Esophagus (tissue), 2 donors: ENCODE data around the gene ARFGAP3. TPM values are rescaled to one million over a fixed set of nuclear protein-coding genes. Genes with fewer than 3 reads are reported as not detected.

Source experiments
- H3K27ac ChIP-seq, 2 donors: one replicate each; pipeline ENCODE4 v1.5.1; 2013; ENCODE audit warnings: low read depth in 2 of 2, mild to moderate bottlenecking in 2 of 2, inconsistent platforms in 1 of 2, low read length in 1 of 2, moderate library complexity in 1 of 2
- H3K27me3 ChIP-seq, 2 donors: one replicate each; pipeline ENCODE4 v1.6.1; 2013; ENCODE audit warnings: low read length in 2 of 2, control low read depth in 1 of 2, mild to moderate bottlenecking in 1 of 2; ENCODE audit not compliant: insufficient read depth in 2 of 2, control insufficient read depth in 1 of 2
- H3K36me3 ChIP-seq, 2 donors: one replicate each; pipeline ENCODE4 v1.6.1; 2013; ENCODE audit warnings: low read length in 1 of 2; ENCODE audit not compliant: control insufficient read depth in 2 of 2, insufficient read depth in 2 of 2
- H3K4me1 ChIP-seq, 2 donors: one replicate each; pipeline ENCODE4 v1.6.1; 2013; ENCODE audit warnings: low read length in 1 of 2; ENCODE audit not compliant: control insufficient read depth in 2 of 2, insufficient read depth in 2 of 2
- H3K4me3 ChIP-seq, 2 donors: one replicate each; pipeline ENCODE4 v1.5.1; 2013; ENCODE audit warnings: low read length in 2 of 2, mild to moderate bottlenecking in 2 of 2, low read depth in 1 of 2, moderate library complexity in 1 of 2
- H3K9me3 ChIP-seq, 2 donors: one replicate each; pipeline ENCODE4 v1.6.1; 2013; ENCODE audit warnings: mild to moderate bottlenecking in 2 of 2, low read depth in 1 of 2, low read length in 1 of 2, moderate library complexity in 1 of 2; ENCODE audit not compliant: control insufficient read depth in 2 of 2, insufficient read depth in 1 of 2
- WGBS, 2 donors: extraction: QIAGEN DNeasy Blood & Tissue Kit; methylation state at CpG; one replicate each; pipeline ENCODE4 v1.1.7; 2013; 5-methylcytosine and 5-hydroxymethylcytosine counted together
- polyA plus RNA-seq, 2 donors: library from polyadenylated mRNA; stranded (reverse); fragments of 200-250 nt; gene quantifications; one replicate each; pipeline ENCODE4 v1.2.3, GENCODE V29; 2013
- donor health status: healthy with polysubstance abuse.
- donor health status: Bipolar disorder and iron deficiency.

The ARFGAP3 gene
- polyA plus RNA-seq, 2 donors: 12.4 to 13.5 TPM

GRCh38 chr22:42801252-42802080, 55.6 kb downstream of the ARFGAP3 start:
- H3K27me3 ChIP-seq: no peaks in the 10 kb centered on the region
- peaks cover 6 to 13% of the 10 kb centered on the region in 2 donors for H3K4me1 ChIP-seq
- H3K9me3 ChIP-seq: no peaks in the 10 kb centered on the region
- H3K4me3 ChIP-seq: no peak overlapping the region
- whole genome bisulfite sequencing, 2 donors: 95 to 96% methylated on average over 12 of the region's 12 CpGs
- peaks cover 17 to 34% of the 10 kb centered on the region in 2 donors for H3K36me3 ChIP-seq
- H3K27ac ChIP-seq: no peak overlapping the region

- H3K27ac ChIP-seq: no peak overlapping the region
- peaks cover 12 to 31% of the 10 kb centered on the region in 2 donors for H3K36me3 ChIP-seq
- H3K9me3 ChIP-seq: no peaks in the 10 kb centered on the region
- H3K4me3 ChIP-seq: no peak overlapping the region
- 91 to 94% methylated on average over 9 of the region's 9 CpGs for WGBS, 2 donors
- no peaks in the 10 kb centered on the region for H3K27me3 ChIP-seq
- H3K4me1 ChIP-seq: peaks cover 6 to 8% of the 10 kb centered on the region in 2 donors
These were observed 56.4 kb downstream of the ARFGAP3 start for GRCh38 chr22:42800451-42801251.

GRCh38 chr22:42799461-42800405, 57.3 kb downstream of the ARFGAP3 start:
- 87 to 88% methylated on average over 8 of the region's 8 CpGs for WGBS, 2 donors
- Histone ChIP-seq H3K27me3 (no peaks in the 10 kb centered on the region), H3K27ac (peak overlapping the region in 1 of 2 donors; percentile 5), H3K4me1 (peaks cover 4% of the 10 kb centered on the region in 2 donors), H3K4me3 (no peak overlapping the region), H3K9me3 (no peaks in the 10 kb centered on the region), H3K36me3 (peaks cover 12 to 33% of the 10 kb centered on the region in 2 donors)

- Histone ChIP-seq H3K27ac (peak overlapping the region in 1 of 2 donors; percentile 5), H3K4me1 (peaks cover 4% of the 10 kb centered on the region in 2 donors), H3K27me3 (no peaks in the 10 kb centered on the region), H3K9me3 (no peaks in the 10 kb centered on the region), H3K4me3 (no peak overlapping the region), H3K36me3 (peaks cover 12 to 35% of the 10 kb centered on the region in 2 donors)
- 91 to 93% methylated on average over 10 of the region's 10 CpGs for WGBS, 2 donors
These were observed 58.0 kb downstream of the ARFGAP3 start for GRCh38 chr22:42799061-42799460.

- H3K27ac ChIP-seq: no peak overlapping the region
- peaks cover 0 to 4% of the 10 kb centered on the region in 2 donors for H3K4me1 ChIP-seq
- H3K9me3 ChIP-seq: no peaks in the 10 kb centered on the region
- peaks cover 6 to 32% of the 10 kb centered on the region in 2 donors for H3K36me3 ChIP-seq
- H3K27me3 ChIP-seq: no peaks in the 10 kb centered on the region
- WGBS, 2 donors: 55 to 63% methylated on average over 5 of the region's 5 CpGs
- H3K4me3 ChIP-seq: no peak overlapping the region
These were observed 60.1 kb downstream of the ARFGAP3 start for GRCh38 chr22:42797011-42797410.

GRCh38 chr22:42796081-42796480, 61.0 kb downstream of the ARFGAP3 start:
- Histone ChIP-seq H3K4me1 (peaks cover 0 to 9% of the 10 kb centered on the region in 2 donors), H3K27me3 (no peaks in the 10 kb centered on the region), H3K4me3 (no peak overlapping the region), H3K9me3 (no peaks in the 10 kb centered on the region), H3K36me3 (peaks cover 0 to 23% of the 10 kb centered on the region in 2 donors), H3K27ac (no peak overlapping the region)
- WGBS, 2 donors: 83 to 87% methylated on average over 12 of the region's 12 CpGs

- Histone ChIP-seq H3K4me3 (no peak overlapping the region), H3K9me3 (no peaks in the 10 kb centered on the region), H3K27me3 (no peaks in the 10 kb centered on the region), H3K4me1 (peaks cover 0 to 11% of the 10 kb centered on the region in 2 donors), H3K27ac (no peak overlapping the region), H3K36me3 (peaks cover 0 to 21% of the 10 kb centered on the region in 2 donors)
- 81 to 83% methylated on average over 24 to 25 of the region's 25 CpGs for WGBS, 2 donors
These were observed 62.2 kb downstream of the ARFGAP3 start for GRCh38 chr22:42794551-42795510.

- no peak overlapping the region for H3K4me3 ChIP-seq
- no peak overlapping the region for H3K27ac ChIP-seq
- 81 to 86% methylated on average over 15 of the region's 15 CpGs for WGBS, 2 donors
- peaks cover 0 to 8% of the 10 kb centered on the region in 2 donors for H3K4me1 ChIP-seq
- no peaks in the 10 kb centered on the region for H3K27me3 ChIP-seq
- peaks cover 0 to 17% of the 10 kb centered on the region in 2 donors for H3K36me3 ChIP-seq
- H3K9me3 ChIP-seq: no peaks in the 10 kb centered on the region
These were observed 63.1 kb downstream of the ARFGAP3 start for GRCh38 chr22:42793848-42794405.
